ENCODE measurements around the gene SPO11.

Gene SPO11

GRCh38 chr20:57325632-57326356 is 3.8 kb upstream of the SPO11 start:
- DNase-seq (ENCODE audit: extremely low read depth, low read depth), result no peak
- no peak for TF ChIP-seq CTCF (IDR thresholded peaks at IDR 0.05; ENCODE audit: low read depth, low read length)

GRCh38 chr20:57326667-57327455 is 2.7 kb upstream of the SPO11 start:
- DNase-seq (ENCODE audit: extremely low read depth, low read depth), result no peak
- no peak for TF ChIP-seq CTCF (IDR thresholded peaks at IDR 0.05; ENCODE audit: low read depth, low read length)

- DNase-seq (ENCODE audit: extremely low read depth, low read depth), result no peak
Measured at GRCh38 chr20:57327820-57328219, 1.8 kb upstream of the SPO11 start.

GRCh38 chr20:57330998-57331397 is 1.4 kb downstream of the SPO11 start:
- DNase-seq (ENCODE audit: extremely low read depth, low read depth), result no peak
- TF ChIP-seq CTCF (IDR thresholded peaks at IDR 0.05; ENCODE audit: low read depth, low read length), result no peak

More at GRCh38 chr20:57327820-57328219, 1.8 kb upstream of the SPO11 start:
- no peak for TF ChIP-seq CTCF (IDR thresholded peaks at IDR 0.05; ENCODE audit: low read depth, low read length)

- DNase-seq (ENCODE audit: extremely low read depth, low read depth), result no peak
- TF ChIP-seq CTCF (IDR thresholded peaks at IDR 0.05; ENCODE audit: low read depth, low read length), result no peak
Measured at GRCh38 chr20:57332105-57333089, 2.8 kb downstream of the SPO11 start.

GRCh38 chr20:57335392-57335791 is 5.8 kb downstream of the SPO11 start:
- DNase-seq (ENCODE audit: extremely low read depth, low read depth), result no peak
- peak; percentile 14 for TF ChIP-seq CTCF (IDR thresholded peaks at IDR 0.05; ENCODE audit: low read depth, low read length)
